A673 (cell line): ENCODE data around the gene CDHR2.

Source experiments
- CTCF ChIP-seq: fragments of 300-800, 200-600 bp; sonication (generic); conservative IDR thresholded peaks from 2 replicates; pipeline ENCODE4 v1.5.1; 2017; ENCODE audit warnings: low read depth, mild to moderate bottlenecking, antibody characterized with exemption, low read length, moderate library complexity, mixed read lengths
- EZH2 ChIP-seq: fragments of 200-600 bp; sonication (generic); IDR thresholded peaks from 2 replicates; pipeline ENCODE4 v1.6.1; 2017; ENCODE audit warnings: borderline replicate concordance, low read depth, mild to moderate bottlenecking, mixed read lengths, antibody characterized with exemption, low read length; ENCODE audit not compliant: poor library complexity, severe bottlenecking

- TF ChIP-seq EZH2 (no peak), CTCF (no peak)
Measured at GRCh38 chr5:176581361-176581760, 32.2 kb downstream of the CDHR2 start.
